HG03565 (cell line): ENCODE measurements around the gene TRIM17.

ENCODE experiments used
- ATAC-seq: cut with Tn5 transposase; IDR thresholded peaks from one replicate; pipeline ENCODE4 v1.9.1; 2021; ENCODE audit warnings: mild to moderate bottlenecking, moderate library complexity; ENCODE audit not compliant: unreplicated experiment

The TRIM17 gene

DNA sequence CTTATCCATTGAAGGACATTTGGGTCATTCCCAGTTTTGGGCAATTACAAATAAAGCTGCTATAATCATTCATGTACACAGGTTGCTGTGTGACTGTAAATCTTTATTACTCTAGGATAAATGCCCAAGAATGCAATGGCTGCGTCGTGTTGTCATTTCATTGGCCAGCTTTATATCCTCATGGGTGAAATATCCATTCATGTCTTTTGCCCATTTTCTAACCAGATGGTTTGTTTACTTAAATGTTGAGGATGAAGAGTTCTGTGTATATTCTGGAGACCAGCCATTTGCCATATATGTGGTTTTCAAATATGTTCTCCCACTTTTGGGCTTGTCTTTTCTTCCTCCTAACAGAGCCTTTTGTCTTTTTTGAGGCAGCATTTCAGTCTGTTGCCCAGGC, 35.3 kb downstream of the TRIM17 start:
- ATAC-seq = no peak

DNA sequence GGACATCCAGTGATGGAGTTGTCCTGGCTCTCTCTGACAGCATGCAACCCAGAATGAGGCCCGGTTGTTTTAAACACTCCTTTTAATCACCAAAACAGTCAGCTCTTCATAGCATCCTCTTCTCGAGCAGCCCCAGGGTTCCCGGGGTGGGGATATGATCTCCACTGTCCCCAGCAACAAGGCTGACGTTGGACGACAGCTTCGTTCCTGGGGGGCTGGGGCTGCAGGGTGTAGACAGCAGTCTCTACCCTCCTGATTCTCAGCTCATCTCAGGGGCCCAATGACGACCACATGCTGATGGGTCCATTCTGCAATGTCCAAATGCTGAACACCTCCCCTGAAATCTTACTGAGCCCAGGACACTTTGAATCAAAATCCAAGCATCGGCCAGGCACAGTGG, 37.0 kb downstream of the TRIM17 start:
- no peak for ATAC-seq

DNA sequence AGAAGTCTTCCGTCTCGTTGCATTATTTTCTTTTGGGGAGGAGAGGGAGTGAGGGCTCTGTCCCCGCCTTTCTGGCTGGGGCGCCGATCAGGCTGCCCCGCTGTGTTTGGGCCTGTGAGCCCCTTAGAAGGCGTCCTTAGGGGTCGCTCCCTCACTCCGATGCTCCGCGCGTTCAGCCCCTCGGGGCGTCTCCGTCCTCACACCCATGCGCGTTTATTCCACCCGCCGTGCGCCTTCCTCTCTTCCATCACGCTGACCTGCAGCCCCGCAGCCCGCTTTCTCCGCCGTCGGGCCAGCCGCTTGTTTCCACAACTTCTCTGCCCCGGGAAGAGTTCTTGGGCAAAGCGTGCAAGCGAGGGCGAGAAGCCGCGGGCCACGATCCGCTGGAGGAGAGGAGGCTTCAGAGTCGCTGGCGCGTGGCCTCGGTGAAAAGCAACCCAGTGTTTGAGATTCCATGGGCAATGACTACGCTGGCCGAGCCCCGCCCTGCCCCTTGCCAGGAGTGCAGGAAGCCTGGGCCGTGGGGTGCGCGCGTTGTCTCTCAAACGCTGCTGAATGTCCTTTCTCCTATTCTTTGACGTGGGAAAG, 37.7 kb downstream of the TRIM17 start:
- no peak for ATAC-seq

DNA sequence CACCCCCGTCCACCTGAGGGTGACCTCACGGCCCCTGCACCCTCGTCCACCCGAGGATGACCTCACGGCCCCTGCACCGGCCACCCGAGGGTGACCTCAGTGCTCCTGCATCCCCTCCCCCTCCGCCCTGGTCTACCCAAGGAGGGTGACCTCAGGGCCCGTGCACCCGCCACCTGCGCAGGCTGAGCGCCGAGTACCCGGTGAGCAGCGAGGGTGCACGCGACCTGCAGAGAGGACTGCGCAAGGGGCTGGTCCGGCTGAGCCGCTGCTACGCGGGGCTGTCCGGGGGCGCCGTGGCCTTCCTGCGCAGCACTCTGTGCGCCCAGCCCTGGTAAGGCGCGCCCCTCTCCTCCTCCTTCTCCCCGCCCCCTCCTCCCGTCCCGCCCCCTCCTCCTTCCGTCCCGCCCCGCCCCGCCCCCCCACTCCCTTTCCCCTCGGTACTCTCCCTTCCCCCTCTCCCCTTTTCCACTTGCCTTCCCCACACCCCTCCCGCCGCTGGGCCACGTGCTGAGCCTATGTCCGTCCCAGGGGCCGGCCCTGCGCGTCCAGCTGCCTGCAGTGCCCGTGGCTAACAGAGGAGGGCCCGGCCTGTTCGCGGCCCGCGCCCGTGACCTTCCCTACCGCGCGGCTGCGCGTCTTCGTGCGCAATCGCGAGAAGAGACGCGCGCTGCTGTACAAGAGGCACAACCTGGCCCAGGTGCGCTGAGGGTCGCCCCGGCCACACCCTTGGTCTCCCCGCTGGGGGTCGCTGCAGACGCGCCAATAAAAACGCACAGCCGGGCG, 38.4 kb downstream of the TRIM17 start:
- ATAC-seq = no peak

DNA sequence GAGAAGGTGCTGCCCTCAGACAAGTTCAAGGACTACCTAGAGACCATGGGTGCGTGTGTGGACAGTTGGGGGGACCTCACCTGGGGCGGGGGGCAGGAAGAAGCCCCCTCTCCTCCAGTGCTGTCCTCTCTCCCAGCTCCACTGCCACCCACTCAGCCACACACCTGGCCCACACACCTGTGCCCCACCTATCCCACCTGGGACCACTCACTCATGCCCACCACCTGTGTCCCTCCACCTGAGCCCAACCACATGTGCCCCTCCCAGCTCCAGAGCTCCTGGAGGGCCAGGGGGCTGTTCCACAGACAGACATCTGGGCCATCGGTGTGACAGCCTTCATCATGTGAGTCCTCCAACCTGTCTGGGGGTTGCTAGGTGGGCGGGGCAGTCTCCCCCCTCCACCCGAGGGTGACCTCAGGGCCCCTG, 39.0 kb downstream of the TRIM17 start:
- ATAC-seq = no peak

DNA sequence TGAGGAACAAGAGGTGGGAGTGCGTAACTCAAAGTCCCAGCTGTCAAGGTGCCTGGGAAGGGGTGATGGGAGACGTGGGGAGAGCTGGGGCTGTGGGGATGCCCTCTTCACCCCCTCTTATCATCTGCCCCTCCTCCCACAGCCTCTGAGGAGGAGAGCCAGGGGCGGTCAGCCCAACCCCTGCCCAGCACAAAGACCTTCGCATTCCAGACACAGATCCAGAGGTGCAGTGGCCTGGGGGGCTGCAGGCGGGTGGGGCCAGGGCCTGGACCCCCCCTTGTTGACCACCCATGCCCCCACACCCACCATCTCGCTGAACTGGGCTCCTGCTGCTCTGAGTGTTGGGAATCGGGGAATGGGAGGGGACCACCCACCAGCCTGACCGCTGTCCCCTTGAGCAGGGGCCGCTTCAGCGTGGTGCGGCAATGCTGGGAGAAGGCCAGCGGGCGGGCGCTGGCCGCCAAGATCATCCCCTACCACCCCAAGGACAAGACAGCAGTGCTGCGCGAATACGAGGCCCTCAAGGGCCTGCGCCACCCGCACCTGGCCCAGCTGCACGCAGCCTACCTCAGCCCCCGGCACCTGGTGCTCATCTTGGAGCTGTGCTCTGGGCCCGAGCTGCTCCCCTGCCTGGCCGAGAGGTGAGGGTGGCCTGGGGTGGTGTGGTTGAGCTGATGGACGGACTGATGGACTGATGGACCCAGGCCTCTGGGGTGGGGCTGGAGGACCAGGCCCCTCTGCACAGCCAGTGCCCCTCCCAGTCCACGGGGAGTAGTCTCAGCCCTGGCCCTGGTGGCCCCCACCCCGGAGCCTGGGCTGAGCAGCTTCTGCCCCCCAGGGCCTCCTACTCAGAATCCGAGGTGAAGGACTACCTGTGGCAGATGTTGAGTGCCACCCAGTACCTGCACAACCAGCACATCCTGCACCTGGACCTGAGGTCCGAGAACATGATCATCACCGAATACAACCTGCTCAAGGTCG, 39.7 kb downstream of the TRIM17 start:
- no peak for ATAC-seq

DNA sequence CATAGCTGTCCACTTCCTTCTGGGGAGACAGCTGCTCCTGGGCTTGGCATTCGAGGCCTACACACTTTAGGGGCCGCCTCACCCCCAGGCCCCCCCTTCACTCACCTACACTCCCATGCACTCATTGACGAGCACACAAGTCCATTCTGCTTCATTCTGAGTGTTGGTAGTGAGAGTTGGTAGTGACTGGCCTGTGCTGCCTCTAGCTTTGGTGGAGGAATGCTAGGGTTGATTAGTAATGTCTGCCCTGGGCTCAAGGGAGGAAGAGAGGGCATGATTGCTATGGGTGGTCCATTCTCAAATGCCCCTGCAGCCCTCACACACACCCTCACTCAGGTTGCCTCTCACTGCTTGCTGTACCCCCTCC, 40.4 kb downstream of the TRIM17 start:
- ATAC-seq = no peak

DNA sequence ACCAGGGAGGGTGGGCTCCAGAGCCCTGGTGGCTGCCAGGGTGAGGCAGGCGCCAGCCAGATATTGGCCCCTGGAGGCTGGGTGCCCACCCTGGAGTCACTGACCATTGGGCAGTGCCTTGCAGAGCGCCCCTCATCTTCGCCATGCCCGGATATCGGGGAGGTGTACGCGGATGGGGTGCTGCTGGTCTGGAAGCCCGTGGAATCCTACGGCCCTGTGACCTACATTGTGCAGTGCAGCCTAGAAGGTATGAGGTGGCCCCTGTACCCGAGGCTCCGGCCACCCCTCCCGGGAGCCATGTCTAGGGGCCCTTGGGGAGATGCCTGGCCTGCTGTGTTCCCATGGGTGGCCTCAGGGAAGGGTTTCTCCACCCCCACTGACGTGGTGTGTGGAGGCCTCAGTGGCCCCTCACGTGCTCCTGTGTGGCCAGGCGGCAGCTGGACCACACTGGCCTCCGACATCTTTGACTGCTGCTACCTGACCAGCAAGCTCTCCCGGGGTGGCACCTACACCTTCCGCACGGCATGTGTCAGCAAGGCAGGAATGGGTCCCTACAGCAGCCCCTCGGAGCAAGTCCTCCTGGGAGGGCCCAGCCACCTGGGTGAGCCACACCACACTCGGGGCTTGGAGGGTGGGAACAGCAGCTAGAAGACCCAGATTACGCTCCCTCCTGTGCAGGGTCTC, 40.9 kb downstream of the TRIM17 start:
- no peak for ATAC-seq

DNA sequence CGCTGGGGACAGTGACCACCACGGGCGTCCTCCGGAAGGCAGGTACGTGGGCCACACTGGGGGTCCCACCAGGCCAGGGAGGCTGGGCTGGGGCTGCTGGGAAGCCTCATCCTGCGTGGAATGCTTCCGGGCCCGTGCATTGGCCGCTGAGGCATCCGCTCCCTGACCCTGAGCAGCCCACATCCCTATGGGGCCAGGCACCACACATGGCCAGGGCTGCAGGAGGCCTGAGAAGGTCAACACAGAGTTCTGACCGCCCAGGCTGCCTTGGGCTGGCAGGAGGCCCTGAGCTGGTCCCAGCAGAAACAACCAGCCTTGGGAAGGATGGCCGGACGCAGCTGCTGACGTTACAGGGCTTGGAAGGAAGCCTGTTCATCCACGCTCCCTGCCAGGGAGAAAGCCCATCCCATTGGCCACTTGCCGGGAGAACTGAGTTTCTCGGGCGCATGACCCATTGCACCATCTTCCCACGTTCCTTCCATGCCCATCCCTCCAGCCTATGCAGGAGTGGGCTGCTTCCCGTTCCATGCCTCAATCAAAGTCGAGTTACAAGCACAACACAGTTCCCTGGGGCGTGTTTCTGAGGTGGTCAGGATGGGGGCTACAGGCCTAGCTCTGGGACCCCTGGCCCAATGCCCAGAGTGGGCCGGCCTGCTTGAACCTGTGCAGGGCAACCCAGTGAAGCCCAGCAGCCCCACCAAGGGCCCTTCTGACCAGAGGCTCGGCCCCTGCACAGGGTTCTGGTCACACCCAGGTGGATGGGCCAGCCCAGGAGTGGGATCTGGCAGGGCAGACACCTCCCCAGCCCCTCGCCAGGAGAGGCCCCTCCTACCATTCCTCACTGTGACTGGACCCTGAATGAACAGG, 41.7 kb downstream of the TRIM17 start:
- no peak for ATAC-seq

DNA sequence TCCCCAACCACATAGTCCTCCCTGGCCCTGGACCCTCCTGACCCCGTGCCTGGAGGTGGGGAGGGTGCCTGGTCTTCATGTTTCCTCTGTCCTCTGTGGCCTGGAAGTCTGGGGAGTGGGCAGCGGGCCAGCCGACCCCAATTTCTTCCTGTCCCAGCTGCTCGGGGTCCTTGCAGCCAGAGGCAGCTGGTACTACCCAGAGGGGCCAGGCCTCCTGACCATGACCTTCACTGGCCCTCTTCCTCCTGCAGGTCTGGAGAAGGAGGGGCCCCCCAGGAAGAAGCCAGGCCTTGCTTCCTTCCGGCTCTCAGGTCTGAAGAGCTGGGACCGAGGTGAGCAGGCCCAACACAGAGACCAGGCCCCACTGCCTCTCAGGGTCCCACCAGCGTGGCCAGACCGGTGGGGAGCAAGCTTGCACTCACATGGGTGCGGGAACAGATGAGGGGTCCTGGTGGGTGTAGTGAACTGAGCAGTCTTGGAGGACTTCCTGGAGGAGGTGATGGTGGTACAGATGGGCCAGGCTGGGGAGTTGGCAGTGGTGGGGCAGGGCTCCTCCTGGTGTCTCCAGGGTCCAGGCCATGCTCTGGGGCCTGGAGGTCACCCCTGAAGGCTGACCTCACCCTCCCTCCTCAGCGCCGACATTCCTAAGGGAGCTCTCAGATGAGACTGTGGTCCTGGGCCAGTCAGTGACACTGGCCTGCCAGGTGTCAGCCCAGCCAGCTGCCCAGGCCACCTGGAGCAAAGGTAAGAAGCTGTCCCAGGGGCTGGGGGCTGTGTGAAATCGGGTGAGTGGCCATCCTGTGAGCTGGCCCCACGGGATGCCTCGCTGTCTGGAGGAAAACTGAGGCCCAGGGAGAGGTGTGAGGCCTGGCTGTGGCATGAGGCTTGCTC, 42.7 kb downstream of the TRIM17 start:
- ATAC-seq = no peak

DNA sequence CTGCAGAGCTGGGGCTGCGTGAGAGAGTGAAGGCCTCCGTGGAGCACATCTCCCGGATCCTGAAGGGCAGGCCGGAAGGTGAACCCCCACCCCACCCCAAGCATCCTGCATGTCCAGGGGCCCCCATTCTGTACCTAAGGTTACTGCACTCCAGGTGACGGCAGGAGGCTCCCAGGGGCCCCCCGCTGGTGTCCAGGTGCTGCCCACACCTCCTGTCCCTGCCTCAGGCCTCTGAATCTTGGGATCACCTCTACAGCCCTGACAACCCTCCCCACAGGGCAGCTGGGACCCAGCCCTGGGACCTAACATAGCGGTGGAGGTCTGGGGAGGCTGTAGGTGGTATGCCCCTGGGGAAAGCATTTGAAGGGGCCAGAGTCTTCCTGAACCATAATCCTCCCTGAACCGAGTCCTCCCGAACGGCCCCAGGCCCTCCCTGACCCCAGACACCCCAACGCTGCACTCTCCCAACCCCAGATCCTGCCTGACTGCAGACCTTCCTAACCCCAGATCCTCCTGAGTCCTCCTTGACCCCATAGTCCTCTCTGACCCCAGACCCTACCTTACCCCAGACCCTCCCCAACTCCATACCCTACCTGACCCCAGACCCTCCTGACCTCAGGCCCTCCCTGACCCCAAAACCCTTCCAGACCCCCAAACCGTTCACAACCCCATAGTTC, 43.5 kb downstream of the TRIM17 start:
- ATAC-seq = no peak

DNA sequence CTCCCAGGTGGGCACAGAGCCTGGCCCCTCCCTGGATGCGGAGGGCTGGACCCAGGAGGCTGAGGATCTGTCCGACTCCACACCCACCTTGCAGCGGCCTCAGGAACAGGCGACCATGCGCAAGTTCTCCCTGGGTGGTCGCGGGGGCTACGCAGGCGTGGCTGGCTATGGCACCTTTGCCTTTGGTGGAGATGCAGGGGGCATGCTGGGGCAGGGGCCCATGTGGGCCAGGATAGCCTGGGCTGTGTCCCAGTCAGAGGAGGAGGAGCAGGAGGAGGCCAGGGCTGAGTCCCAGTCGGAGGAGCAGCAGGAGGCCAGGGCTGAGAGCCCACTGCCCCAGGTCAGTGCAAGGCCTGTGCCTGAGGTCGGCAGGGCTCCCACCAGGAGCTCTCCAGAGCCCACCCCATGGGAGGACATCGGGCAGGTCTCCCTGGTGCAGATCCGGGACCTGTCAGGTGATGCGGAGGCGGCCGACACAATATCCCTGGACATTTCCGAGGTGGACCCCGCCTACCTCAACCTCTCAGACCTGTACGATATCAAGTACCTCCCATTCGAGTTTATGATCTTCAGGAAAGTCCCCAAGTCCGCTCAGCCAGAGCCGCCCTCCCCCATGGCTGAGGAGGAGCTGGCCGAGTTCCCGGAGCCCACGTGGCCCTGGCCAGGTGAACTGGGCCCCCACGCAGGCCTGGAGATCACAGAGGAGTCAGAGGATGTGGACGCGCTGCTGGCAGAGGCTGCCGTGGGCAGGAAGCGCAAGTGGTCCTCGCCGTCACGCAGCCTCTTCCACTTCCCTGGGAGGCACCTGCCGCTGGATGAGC, 44.3 kb downstream of the TRIM17 start:
- no peak for ATAC-seq

DNA sequence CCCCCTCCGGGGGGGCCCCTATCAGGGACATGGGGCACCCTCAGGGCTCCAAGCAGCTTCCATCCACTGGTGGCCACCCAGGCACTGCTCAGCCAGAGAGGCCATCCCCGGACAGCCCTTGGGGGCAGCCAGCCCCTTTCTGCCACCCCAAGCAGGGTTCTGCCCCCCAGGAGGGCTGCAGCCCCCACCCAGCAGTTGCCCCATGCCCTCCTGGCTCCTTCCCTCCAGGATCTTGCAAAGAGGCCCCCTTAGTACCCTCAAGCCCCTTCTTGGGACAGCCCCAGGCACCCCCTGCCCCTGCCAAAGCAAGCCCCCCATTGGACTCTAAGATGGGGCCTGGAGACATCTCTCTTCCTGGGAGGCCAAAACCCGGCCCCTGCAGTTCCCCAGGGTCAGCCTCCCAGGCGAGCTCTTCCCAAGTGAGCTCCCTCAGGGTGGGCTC, 44.9 kb downstream of the TRIM17 start:
- ATAC-seq = no peak

DNA sequence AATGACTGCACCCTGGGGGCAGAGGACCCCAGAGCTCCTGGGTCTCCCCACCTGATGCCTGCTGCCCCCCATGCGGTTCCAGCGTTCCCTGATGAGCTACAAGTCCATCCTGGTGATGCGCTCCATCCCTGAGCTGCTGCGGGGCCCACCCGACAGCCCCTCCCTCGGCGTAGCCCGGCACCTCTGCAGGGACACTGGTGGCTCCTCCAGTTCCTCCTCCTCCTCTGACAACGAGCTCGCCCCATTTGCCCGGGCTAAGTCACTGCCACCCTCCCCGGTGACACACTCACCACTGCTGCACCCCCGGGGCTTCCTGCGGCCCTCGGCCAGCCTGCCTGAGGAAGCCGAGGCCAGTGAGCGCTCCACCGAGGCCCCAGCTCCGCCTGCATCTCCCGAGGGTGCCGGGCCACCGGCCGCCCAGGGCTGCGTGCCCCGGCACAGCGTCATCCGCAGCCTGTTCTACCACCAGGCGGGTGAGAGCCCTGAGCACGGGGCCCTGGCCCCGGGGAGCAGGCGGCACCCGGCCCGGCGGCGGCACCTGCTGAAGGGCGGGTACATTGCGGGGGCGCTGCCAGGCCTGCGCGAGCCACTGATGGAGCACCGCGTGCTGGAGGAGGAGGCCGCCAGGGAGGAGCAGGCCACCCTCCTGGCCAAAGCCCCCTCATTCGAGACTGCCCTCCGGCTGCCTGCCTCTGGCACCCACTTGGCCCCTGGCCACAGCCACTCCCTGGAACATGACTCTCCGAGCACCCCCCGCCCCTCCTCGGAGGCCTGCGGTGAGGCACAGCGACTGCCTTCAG, 45.5 kb downstream of the TRIM17 start:
- ATAC-seq = no peak

DNA sequence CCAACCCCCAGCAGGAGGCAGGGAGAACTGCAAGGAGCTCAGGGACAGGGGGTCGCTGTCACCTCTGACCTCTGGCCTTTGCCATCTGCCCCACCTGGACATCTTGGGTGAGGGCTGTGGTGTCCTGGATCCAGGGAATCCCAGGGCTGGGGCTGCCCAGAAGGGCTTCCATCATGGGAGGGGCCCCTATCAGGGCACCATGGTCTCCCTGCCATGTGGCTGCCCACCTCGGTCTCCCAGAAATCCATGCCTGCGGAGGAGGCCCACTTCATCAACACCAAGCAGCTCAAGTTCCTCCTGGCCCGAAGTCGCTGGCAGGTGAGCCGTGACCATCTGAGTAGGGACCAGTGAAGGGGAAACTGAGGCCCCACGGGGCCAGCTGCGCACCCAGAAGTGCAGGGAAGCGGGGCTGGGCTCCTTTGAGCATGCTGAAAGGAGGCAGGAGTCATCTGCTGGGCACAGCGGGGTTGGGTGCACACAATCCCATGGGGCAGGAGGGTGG, 46.2 kb downstream of the TRIM17 start:
- no peak for ATAC-seq

DNA sequence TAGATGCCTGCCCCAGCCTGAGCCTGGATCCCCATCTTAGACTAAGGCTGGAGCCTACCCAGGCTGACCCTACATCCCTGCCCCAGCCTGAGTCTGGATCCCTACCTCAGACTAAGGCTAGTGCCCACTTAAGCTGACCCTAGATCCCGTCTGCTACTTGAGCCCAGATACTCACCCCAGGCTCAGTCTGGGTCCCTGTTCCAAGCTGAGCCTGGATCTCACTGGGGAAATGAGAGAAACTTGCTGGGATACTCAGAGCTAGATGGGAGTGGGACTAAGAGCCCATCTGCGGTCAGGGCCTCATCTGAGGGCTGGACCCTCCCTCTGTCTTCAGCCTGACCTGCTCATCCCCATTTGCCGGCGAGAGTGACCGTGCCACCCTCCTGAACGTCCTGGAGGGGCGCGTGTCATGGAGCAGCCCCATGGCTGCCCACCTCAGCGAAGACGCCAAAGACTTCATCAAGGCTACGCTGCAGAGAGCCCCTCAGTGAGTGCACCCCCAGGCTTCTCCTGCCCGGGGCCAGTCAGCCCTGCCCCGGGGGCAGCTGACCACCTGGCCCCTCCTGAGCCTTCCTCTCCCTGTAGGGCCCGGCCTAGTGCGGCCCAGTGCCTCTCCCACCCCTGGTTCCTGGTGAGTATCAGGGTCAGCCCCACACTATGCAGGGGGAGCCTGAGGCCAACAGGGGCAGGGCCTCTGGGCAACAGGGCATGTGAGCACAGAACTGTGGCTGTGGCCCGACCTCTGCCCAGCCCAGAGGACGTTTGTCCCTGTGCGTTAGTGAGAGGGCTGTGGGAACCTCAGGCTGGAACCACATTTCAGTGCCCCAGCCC, 46.8 kb downstream of the TRIM17 start:
- ATAC-seq = no peak
